GM06990 (cell line): Measurements from ENCODE around the gene HEATR1.

Experiments
- DNase-seq: peaks from one replicate; pipeline ENCODE4 v3.0.0-alpha.2; 2011; ENCODE audit not compliant: insufficient read length; ENCODE audit errors: extremely low read depth
- H3K27me3 ChIP-seq: replicated peaks from 2 replicates; pipeline ENCODE4 v1.6.0; 2011; ENCODE audit warnings: low read length; ENCODE audit not compliant: control insufficient read depth, insufficient read depth
- H3K36me3 ChIP-seq: 2 replicates; pipeline ENCODE4 v1.5.1; 2011; ENCODE audit warnings: low read length; ENCODE audit not compliant: control insufficient read depth, insufficient read depth
- H3K4me3 ChIP-seq: replicated peaks from 2 replicates; pipeline ENCODE4 v1.5.1; 2011; ENCODE audit warnings: low read depth, mild to moderate bottlenecking, control low read depth, low read length
- TF ChIP-seq, protein P1 (sequence below): IDR thresholded peaks from 2 replicates; pipeline ENCODE4 v1.5.1; 2011; ENCODE audit warnings: low read length, control low read depth, mild to moderate bottlenecking, inconsistent platforms; ENCODE audit not compliant: insufficient read depth, poor library complexity, severe bottlenecking

Gene HEATR1

DNA sequence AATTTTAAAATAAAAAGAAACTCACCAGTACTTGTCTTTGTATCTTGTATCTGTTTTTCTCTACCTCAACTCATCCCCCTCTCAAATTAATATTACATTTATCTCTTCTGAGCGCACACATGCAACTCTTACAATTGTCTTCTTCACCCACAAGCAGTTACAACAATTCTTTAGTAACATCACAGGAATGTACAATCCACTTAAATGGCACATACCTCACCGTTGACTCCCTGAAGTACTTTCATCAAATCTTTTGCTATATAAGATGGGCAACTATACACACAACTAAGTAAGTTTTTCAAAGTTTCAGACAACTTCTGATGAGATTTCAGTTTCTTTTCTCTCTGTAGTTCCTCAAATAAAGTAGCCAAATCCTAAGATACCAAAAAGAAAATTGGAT is 28.3 kb downstream of the HEATR1 start:
- Histone ChIP-seq H3K4me3 (no peak overlapping the region), H3K27me3 (no peaks in the 10 kb centered on the region), H3K36me3 (peaks cover 5% of the 10 kb centered on the region)
- TF ChIP-seq, protein P1, sequence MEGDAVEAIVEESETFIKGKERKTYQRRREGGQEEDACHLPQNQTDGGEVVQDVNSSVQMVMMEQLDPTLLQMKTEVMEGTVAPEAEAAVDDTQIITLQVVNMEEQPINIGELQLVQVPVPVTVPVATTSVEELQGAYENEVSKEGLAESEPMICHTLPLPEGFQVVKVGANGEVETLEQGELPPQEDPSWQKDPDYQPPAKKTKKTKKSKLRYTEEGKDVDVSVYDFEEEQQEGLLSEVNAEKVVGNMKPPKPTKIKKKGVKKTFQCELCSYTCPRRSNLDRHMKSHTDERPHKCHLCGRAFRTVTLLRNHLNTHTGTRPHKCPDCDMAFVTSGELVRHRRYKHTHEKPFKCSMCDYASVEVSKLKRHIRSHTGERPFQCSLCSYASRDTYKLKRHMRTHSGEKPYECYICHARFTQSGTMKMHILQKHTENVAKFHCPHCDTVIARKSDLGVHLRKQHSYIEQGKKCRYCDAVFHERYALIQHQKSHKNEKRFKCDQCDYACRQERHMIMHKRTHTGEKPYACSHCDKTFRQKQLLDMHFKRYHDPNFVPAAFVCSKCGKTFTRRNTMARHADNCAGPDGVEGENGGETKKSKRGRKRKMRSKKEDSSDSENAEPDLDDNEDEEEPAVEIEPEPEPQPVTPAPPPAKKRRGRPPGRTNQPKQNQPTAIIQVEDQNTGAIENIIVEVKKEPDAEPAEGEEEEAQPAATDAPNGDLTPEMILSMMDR, result no peak
- no peak for DNase-seq

DNA sequence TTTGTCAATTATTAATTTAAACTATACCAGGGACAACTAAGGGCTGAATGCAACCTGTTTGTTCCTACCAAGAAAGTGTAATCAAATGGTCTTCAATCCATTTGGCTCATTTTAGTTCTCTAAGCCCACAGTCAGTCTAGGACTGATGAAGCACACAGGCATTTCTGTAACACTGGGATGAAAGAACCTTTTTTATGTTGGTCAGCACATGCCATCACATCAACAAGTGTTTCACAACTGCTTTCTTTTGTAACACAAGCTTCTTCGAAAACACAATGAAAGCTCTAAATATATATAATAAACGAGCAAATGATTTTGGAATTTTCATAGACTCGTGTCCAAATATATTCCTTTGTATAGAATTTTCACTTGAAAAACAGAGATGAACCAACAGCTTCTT is 28.8 kb downstream of the HEATR1 start:
- no peak for DNase-seq
- Histone ChIP-seq H3K27me3 (no peaks in the 10 kb centered on the region), H3K36me3 (peaks cover 4% of the 10 kb centered on the region), H3K4me3 (no peak overlapping the region)
- TF ChIP-seq, protein P1, result no peak

DNA sequence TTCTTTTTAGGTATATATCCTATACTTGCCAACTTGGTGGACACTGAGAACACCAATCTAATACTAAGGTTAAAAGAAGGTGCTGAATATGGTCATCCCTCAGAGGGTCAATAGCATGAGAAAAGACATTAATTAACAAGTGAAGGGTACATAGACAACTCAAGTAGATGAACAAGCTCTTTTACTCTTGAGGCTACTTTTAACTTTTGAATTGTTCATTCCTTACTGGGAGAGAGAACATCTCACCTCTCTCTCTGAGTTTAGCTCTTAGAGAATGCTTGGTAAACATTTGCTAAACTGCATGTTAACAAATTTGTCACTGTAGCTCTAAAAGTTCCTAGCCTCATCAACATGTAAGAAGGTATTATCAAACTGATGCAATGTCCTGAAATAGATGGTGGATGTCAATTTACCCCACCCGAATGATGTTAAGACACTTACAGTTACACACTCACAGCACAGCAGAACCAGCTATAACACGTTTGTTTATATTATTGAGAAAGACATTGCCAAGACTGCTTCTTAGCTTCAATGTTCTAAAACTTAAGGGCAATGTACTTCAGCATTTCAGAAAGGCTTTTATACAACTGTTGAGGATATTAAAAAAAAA is 35.9 kb downstream of the HEATR1 start:
- DNase-seq, result no peak
- TF ChIP-seq, protein P1, result no peak
- peaks cover 17% of the 10 kb centered on the region for H3K36me3 ChIP-seq
- no peaks in the 10 kb centered on the region for H3K27me3 ChIP-seq
- H3K4me3 ChIP-seq, result no peak overlapping the region

DNA sequence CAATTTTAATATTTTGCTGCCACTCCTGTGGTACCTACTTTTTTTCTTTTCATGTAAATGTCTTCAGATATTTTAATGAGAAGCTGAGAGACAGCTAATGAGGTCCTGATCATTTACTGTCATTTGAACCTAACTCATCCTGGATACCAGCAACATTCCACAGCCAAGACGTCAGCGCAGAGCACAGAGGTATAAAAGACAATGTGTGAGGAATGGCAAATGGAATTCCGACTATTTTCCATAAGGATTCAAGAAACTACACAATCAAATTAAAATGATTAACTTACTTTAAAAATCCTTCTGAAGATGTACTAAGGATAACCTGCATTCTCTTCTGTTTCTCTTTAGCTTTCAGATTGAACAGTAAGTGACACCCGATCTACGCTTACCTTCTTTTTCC is 38.8 kb downstream of the HEATR1 start:
- no peak for DNase-seq
- Histone ChIP-seq H3K36me3 (peaks cover 15% of the 10 kb centered on the region), H3K27me3 (no peaks in the 10 kb centered on the region), H3K4me3 (no peak overlapping the region)
- TF ChIP-seq, protein P1, result no peak

DNA sequence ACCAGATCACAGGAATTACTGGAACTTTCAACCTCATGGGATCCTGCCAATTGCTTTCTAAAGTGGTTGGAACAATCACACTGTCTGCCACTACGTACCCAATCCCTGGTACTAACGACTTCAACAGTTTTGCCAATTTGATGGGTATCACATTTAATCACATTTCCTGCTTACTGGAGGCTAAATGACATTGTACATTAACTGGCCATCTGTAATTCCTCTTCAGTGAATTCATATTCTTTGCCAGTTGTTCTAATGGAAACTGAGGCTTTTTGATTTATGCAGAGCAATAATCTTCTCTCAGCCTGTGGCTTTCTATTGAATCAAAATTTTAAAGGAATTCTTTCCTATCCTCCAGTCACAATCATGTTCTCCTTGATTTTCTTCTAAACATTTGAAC is 42.3 kb downstream of the HEATR1 start:
- no peak overlapping the region for H3K4me3 ChIP-seq
- TF ChIP-seq, protein P1, result no peak
- H3K36me3 ChIP-seq, result peaks cover 15% of the 10 kb centered on the region
- no peak for DNase-seq
- no peaks in the 10 kb centered on the region for H3K27me3 ChIP-seq
